ENCODE measurements around the gene SLC17A4.
A peak's percentile ranks its signal among the peaks of the same experiment; 100 is the strongest.

SLC17A4 gene

DNA sequence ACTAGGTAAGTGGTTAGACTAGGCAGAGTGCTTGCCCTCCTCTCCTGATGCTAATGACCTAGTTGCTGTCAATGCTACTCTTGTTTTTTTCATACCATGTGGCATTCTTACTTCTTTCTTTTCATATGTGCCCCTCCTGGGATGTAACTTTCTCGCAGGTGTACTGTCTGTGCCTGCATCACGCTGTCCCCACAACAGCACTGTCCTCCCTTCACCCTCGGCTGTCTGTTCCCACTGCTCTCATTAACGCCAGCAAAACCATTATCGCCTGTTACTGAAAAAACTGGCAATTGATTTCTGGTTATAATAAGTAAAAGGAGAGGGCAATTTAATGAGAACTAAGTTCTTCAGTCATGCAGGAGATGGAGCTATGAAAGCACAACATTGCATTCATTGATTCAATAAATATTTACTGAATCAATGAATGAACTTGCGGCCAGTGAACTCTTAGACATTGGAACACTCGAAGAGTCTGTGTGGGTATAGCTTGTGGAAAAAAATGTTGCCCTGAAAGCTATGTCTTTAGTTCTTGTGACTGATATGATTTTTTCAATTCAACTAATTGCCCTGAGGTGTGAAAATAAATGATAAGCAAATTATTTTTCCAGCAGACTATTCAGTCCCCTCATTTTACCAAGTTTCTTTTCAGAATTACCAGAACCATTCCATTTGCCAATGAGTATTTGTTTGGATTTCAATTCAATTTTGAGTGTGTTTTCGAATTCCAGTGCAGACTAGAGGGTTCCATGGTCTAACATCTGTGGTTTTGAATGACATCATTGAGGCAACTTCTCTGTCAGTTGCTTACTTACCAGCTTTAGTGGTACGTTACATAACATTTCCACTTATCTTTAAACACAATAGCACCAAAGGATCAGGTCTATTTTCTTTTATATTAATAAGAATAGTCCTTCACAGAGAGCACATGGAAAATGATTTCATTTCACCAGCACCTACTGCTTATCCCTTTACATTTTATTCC is 2.1 kb downstream of the SLC17A4 start:
- TF ChIP-seq JUND (IDR thresholded peaks at IDR 0.05; ENCODE audit: low read depth), result no peak
- no peak for DNase-seq (ENCODE audit: low read depth in 1 of 2, low spot score in 1 of 2)
- in situ Hi-C loops (cut with HindIII; ENCODE audit: low pct_unique_long_range_greater_than_20kb, low sequenced_read_pairs), result no loop called here

DNA sequence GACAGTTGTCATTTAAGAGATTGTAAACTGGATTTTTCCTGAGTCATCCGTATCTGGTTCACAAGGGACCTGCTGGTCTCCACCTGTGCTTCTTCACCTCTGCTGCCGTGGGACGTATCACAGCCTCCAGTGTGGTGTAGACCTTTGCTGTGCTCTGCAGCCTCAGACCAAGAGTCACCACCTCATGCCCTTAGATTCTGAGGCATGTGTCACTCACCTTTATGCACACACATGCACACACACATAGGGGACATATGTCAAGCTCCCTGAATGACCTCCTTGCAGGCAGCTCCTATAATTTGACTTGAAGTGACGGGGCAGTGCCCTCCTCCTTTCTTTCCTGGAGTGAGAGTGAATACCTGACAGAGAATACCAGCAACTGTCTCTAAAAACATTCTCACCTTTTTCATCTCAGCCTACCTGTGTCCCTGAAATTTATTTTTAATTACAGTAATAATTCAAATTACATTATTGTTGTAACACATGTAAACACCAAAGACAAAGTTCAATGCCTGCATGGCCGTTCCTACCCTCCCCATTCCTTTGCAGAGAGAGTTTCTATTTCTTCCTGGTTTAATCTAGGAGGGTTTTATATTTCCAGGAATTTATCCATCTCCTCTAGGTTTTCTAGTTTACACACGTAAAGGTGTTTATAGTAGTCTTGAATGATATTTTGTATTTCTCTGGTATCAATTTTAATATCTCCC is 3.5 kb downstream of the SLC17A4 start:
- no peak for TF ChIP-seq JUND (IDR thresholded peaks at IDR 0.05; ENCODE audit: low read depth)
- DNase-seq (ENCODE audit: low read depth in 1 of 2, low spot score in 1 of 2), result no peak
- in situ Hi-C loops (cut with HindIII; ENCODE audit: low pct_unique_long_range_greater_than_20kb, low sequenced_read_pairs), result no loop called here

DNA sequence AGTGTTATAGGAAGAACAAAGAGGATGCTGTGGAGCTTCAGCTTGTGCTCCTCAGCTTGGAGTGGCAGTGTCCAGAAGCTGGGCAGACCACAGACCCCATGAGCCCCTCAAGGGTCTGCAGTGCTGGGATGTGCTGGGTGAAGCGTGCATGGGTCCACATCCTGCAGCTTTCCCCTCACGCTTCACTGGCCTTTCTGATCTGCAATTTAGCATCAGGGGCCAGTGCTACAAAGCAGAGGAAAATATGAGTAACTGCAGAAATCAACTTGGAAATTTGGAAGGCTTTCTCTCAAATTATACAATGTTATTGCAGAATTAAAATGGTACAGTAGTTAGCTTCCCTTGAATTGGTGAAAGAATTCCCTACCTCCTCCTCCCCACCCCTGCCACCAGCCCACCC is 10.1 kb downstream of the SLC17A4 start:
- in situ Hi-C loops (cut with HindIII; ENCODE audit: low pct_unique_long_range_greater_than_20kb, low sequenced_read_pairs), result no loop called here
- TF ChIP-seq JUND (IDR thresholded peaks at IDR 0.05; ENCODE audit: low read depth), result no peak
- DNase-seq (ENCODE audit: low read depth in 1 of 2, low spot score in 1 of 2), result no peak

- no peak for TF ChIP-seq JUND (IDR thresholded peaks at IDR 0.05; ENCODE audit: low read depth)
- no peak for DNase-seq (ENCODE audit: low read depth in 1 of 2, low spot score in 1 of 2)
- in situ Hi-C loops (cut with HindIII; ENCODE audit: low pct_unique_long_range_greater_than_20kb, low sequenced_read_pairs), result no loop called here
Measured at GRCh38 chr6:25768566-25768965, 14.0 kb downstream of the SLC17A4 start.

GRCh38 chr6:25769983-25770382 is 15.4 kb downstream of the SLC17A4 start:
- TF ChIP-seq JUND (IDR thresholded peaks at IDR 0.05; ENCODE audit: low read depth), result no peak
- DNase-seq (ENCODE audit: low read depth in 1 of 2, low spot score in 1 of 2), result peak; percentile 28 to 93
- in situ Hi-C loops (cut with HindIII; ENCODE audit: low pct_unique_long_range_greater_than_20kb, low sequenced_read_pairs), result no loop called here

DNA sequence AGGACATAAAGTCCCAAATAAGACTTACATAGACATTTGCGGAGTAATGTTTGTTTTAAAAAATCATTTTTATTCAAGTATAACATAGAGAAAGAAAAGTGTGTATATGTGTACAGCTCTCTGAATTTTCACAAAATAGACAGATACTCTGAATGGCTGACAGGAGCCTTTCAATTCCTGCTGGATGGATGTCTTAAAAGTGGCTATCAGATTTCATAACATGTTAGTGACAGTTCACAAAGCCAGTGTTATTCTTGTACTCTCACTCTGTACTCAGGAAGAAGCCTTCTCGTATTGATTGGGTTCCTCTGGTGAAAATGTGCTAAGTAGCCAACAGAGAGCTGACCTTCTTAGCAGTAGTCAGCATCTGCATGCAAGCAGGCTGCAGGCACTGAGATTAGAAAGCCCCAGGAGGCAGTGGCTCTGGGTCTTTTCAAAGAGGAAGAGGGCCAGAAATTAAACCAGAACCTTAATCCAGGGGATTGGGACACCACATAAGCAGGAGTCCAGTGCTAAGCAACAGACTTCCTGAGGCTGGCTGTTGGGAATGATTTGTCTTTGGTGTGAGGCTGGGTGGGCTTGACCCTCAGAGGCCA is 19.7 kb downstream of the SLC17A4 start:
- DNase-seq (ENCODE audit: low read depth in 1 of 2, low spot score in 1 of 2), result no peak
- in situ Hi-C loops (cut with HindIII; ENCODE audit: low pct_unique_long_range_greater_than_20kb, low sequenced_read_pairs), result no loop called here
- TF ChIP-seq JUND (IDR thresholded peaks at IDR 0.05; ENCODE audit: low read depth), result no peak

DNA sequence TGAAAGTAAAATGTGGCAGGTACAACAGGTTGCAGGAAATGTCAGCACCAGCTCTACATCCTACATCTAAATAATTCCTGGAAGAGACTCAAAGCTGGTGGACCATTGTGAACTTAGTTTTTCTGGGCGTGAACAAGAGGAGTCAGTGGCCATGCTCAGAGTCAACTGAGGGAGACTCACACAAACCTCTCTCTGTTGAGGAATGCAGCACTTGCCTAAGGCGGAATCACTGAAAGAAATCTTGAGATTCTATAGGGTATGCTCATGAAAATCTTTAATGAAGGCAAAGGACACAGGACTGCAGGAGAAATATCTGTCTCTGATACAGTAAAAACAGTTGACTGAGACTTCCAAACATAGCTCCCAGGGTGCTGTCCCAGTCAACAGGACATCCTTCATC is 22.5 kb downstream of the SLC17A4 start:
- no peak for TF ChIP-seq JUND (IDR thresholded peaks at IDR 0.05; ENCODE audit: low read depth)
- in situ Hi-C loops (cut with HindIII; ENCODE audit: low pct_unique_long_range_greater_than_20kb, low sequenced_read_pairs), result no loop called here
- peak; percentile 28 to 87 for DNase-seq (ENCODE audit: low read depth in 1 of 2, low spot score in 1 of 2)

DNA sequence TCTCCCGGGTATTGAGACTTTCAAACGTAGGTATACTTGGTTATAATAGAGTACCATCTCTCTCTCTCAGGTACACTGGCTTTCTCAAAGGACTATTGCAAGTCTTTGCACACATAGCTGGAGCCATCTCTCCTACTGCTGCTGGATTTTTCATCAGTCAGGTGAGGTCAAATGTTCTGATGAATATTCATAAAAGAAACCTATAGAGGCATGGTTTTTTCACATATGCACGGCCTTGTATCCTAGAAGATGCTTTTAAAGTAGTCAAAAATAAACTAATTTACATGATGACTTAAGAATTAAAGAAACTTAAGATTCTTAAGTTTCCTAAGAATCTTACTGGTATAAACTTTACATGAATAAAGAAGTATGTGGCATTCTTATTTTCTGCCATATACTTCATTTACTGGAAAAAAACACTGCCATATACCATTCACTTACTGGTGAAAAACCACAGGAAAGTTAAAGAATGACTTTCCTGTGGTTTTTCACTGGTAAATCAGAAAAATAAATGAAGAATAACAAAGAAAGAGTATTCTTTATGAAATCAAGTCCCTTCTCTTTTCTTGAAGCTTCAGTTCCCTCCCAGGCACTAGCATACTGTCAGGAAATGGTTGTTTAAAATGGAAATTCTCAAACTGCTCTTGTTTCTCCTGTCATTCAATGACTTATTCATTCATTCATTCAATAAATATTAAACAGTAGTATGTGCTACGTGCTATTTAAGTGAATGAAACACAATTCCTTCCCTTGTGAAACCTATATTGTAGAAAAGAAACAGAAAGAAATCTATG is 23.5 kb downstream of the SLC17A4 start:
- DNase-seq (ENCODE audit: low read depth in 1 of 2, low spot score in 1 of 2), result no peak
- in situ Hi-C loops (cut with HindIII; ENCODE audit: low pct_unique_long_range_greater_than_20kb, low sequenced_read_pairs), result no loop called here
- no peak for TF ChIP-seq JUND (IDR thresholded peaks at IDR 0.05; ENCODE audit: low read depth)

- no peak for DNase-seq (ENCODE audit: low read depth in 1 of 2, low spot score in 1 of 2)
- TF ChIP-seq JUND (IDR thresholded peaks at IDR 0.05; ENCODE audit: low read depth), result no peak
- in situ Hi-C loops (cut with HindIII; ENCODE audit: low pct_unique_long_range_greater_than_20kb, low sequenced_read_pairs), result no loop called here
Measured at GRCh38 chr6:25781134-25781533, 26.6 kb downstream of the SLC17A4 start.

- in situ Hi-C loops (cut with HindIII; ENCODE audit: low pct_unique_long_range_greater_than_20kb, low sequenced_read_pairs), result no loop called here
- no peak for DNase-seq (ENCODE audit: low read depth in 1 of 2, low spot score in 1 of 2)
Measured at GRCh38 chr6:25787428-25787827, 32.9 kb downstream of the SLC17A4 start.

DNA sequence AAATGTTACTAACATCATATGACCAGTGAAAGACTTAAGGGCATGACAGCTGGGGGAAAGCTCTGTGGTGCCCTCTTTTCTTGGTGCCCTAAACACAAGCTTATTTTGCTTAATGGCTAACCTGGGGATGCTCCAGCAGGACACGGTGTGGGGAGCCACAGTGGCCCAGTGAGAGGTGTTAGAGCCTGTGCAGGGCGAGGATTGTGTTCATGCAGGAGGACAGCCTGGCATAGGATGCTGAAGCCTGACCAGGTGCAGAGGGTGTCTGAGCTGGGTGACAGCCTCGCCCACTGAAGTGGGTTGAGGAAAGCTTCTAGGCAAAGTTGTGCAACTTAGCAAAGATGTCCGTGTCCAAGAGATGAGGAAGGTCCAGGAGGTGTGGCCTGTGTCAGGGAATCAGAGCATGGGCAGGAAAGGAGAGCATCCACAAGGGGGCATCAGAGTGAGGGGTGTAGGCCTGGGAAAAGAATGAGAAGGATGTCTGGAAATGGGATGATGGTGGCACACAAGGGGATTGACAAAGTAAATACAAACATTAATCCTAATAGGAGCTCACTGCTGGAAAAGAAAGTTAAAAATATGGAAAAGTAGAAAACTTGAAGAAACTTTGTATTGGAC is 33.9 kb downstream of the SLC17A4 start:
- in situ Hi-C loops (cut with HindIII; ENCODE audit: low pct_unique_long_range_greater_than_20kb, low sequenced_read_pairs), result no loop called here
- TF ChIP-seq JUND (IDR thresholded peaks at IDR 0.05; ENCODE audit: low read depth), result no peak
- DNase-seq (ENCODE audit: low read depth in 1 of 2, low spot score in 1 of 2), result peak in 1 of 2 experiments; percentile 79

More at GRCh38 chr6:25787428-25787827, 32.9 kb downstream of the SLC17A4 start:
- no peak for TF ChIP-seq JUND (IDR thresholded peaks at IDR 0.05; ENCODE audit: low read depth)

DNA sequence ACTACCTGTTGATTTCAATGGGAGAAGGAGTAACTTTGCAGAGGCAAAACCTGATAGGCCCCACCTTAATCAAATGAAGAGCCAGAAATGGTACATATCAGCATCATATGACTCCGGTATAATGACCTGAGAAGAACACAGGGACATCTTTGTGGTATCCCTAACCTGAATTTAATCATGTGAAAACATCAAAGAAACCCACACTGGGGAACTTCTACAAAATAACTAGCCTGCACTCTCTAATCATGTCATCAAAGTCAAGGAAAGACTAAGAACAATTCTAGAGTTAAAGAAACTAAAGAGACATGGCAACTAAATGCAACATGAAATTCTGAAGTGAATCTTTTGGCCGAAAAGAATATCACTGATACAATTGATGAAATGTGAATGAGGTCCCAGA is 34.9 kb downstream of the SLC17A4 start:
- no peak for TF ChIP-seq JUND (IDR thresholded peaks at IDR 0.05; ENCODE audit: low read depth)
- no peak for DNase-seq (ENCODE audit: low read depth in 1 of 2, low spot score in 1 of 2)
- in situ Hi-C loops (cut with HindIII; ENCODE audit: low pct_unique_long_range_greater_than_20kb, low sequenced_read_pairs), result no loop called here

All from T47D (cell line).